Natural killer cell treated with Interleukin-12 subunit alpha and Interleukin-12 subunit beta and Interleukin-15 and Interleukin-18, amount 100 ng/mL, for 72 hours (primary cell): ENCODE results near the gene SFMBT2. TPM values are rescaled to one million over a fixed set of nuclear protein-coding genes. Genes with fewer than 3 reads are reported as not detected.

Source experiments
- ATAC-seq, 2 donors: fragments of 150-1000 bp; cut with Tn5 transposase in 1 of 2; sonication (Bioruptor Pico), chemical (Tn5 transposase) in 1 of 2; 2 replicates each; pipeline ENCODE4 v1.10.0; 2021
- DNase-seq: peaks from one replicate; pipeline ENCODE4 v3.0.0; 2022; ENCODE audit warnings: low spot score
- H3K27ac Mint-ChIP-seq, 2 donors: 1 replicate in 1 of 2; 2 replicates in 1 of 2; pipeline ENCODE4 v1.8.0; 2022; ENCODE audit warnings: mixed read lengths in 2 of 2, mild to moderate bottlenecking in 1 of 2, moderate library complexity in 1 of 2
- H3K27me3 Mint-ChIP-seq, 2 donors: 1 replicate in 1 of 2; 2 replicates in 1 of 2; pipeline ENCODE4 v1.8.0; 2022; ENCODE audit warnings: mixed read lengths in 2 of 2
- H3K36me3 Mint-ChIP-seq: one replicate; pipeline ENCODE4 v1.8.0; 2022; ENCODE audit warnings: mixed read lengths
- H3K4me1 Mint-ChIP-seq, 2 donors: 1 replicate in 1 of 2; 2 replicates in 1 of 2; pipeline ENCODE4 v1.8.0; 2022; ENCODE audit warnings: low read depth in 2 of 2, mixed read lengths in 2 of 2, mild to moderate bottlenecking in 1 of 2
- H3K4me3 Mint-ChIP-seq: one replicate; pipeline ENCODE4 v1.8.0; 2022; ENCODE audit warnings: mixed read lengths
- H3K9me3 Mint-ChIP-seq: 2 replicates; pipeline ENCODE4 v1.8.0; 2022; ENCODE audit warnings: mixed read lengths
- total RNA-seq, 2 donors: library from RNA; stranded (reverse); gene quantifications; one replicate each; pipeline ENCODE4 v1.2.3, GENCODE V29; 2022

Gene SFMBT2
- total RNA-seq, 2 donors from 2014 or later, result 94.9 to 101 TPM

- Mint-ChIP-seq H3K9me3 (no peaks in the 10 kb centered on the region), H3K27me3 (no peaks in the 10 kb centered on the region), H3K4me3 (peak overlapping the region; percentile 63), H3K4me1 (peaks cover 70 to 73% of the 10 kb centered on the region in 2 donors), H3K36me3 (peaks cover 9% of the 10 kb centered on the region), H3K27ac (peak overlapping the region; percentile 78 to 87)
- ATAC-seq (peak; percentile 84 to 88), DNase-seq (peak; percentile 86)
These were observed 151.8 kb downstream of the SFMBT2 start for GRCh38 chr10:7258948-7259523.

- Mint-ChIP-seq H3K27ac (peak overlapping the region; percentile 67 to 91), H3K36me3 (peaks cover 19% of the 10 kb centered on the region), H3K4me3 (peak overlapping the region; percentile 68)
These were observed 155.3 kb downstream of the SFMBT2 start for GRCh38 chr10:7255517-7255916.

GRCh38 chr10:7251696-7252465 lies 159.0 kb downstream of the SFMBT2 start:
- peaks cover 23% of the 10 kb centered on the region for H3K36me3 Mint-ChIP-seq
- peak overlapping the region; percentile 67 to 90 for H3K27ac Mint-ChIP-seq
- no peak for DNase-seq

More at GRCh38 chr10:7255517-7255916, 155.3 kb downstream of the SFMBT2 start:
- Mint-ChIP-seq H3K9me3 (no peaks in the 10 kb centered on the region), H3K27me3 (no peaks in the 10 kb centered on the region), H3K4me1 (peaks cover 74 to 76% of the 10 kb centered on the region in 2 donors)
- no peak for DNase-seq
- ATAC-seq, result peak in 1 of 2 donors; percentile 28

GRCh38 chr10:7250236-7250635 lies 160.6 kb downstream of the SFMBT2 start:
- H3K36me3 Mint-ChIP-seq, result peaks cover 28% of the 10 kb centered on the region
- H3K4me1 Mint-ChIP-seq, result peaks cover 41 to 47% of the 10 kb centered on the region in 2 donors
- H3K27me3 Mint-ChIP-seq, result no peaks in the 10 kb centered on the region
- H3K4me3 Mint-ChIP-seq, result no peak overlapping the region
- no peaks in the 10 kb centered on the region for H3K9me3 Mint-ChIP-seq
- ATAC-seq (no peak), DNase-seq (no peak)
- H3K27ac Mint-ChIP-seq, result peak overlapping the region in 1 of 2 donors; percentile 57

More at GRCh38 chr10:7251696-7252465, 159.0 kb downstream of the SFMBT2 start:
- Mint-ChIP-seq H3K9me3 (no peaks in the 10 kb centered on the region), H3K27me3 (no peaks in the 10 kb centered on the region), H3K4me3 (peak overlapping the region; percentile 55), H3K4me1 (peaks cover 50 to 54% of the 10 kb centered on the region in 2 donors)
- peak; percentile 78 to 85 for ATAC-seq

GRCh38 chr10:7248585-7249164 lies 162.2 kb downstream of the SFMBT2 start:
- Mint-ChIP-seq H3K4me3 (no peak overlapping the region), H3K36me3 (peaks cover 25% of the 10 kb centered on the region)
- DNase-seq, result no peak

GRCh38 chr10:7248148-7248547 lies 162.7 kb downstream of the SFMBT2 start:
- Mint-ChIP-seq H3K36me3 (peaks cover 25% of the 10 kb centered on the region), H3K27me3 (no peaks in the 10 kb centered on the region), H3K4me1 (peaks cover 45 to 50% of the 10 kb centered on the region in 2 donors), H3K27ac (peak overlapping the region in 1 of 2 donors; percentile 48), H3K9me3 (no peaks in the 10 kb centered on the region), H3K4me3 (no peak overlapping the region)
- DNase-seq, result no peak
- ATAC-seq, result no peak

More at GRCh38 chr10:7248585-7249164, 162.2 kb downstream of the SFMBT2 start:
- peak overlapping the region in 1 of 2 donors; percentile 48 for H3K27ac Mint-ChIP-seq
- peaks cover 43 to 48% of the 10 kb centered on the region in 2 donors for H3K4me1 Mint-ChIP-seq
- H3K9me3 Mint-ChIP-seq, result no peaks in the 10 kb centered on the region
- H3K27me3 Mint-ChIP-seq, result no peaks in the 10 kb centered on the region
- ATAC-seq, result no peak

- H3K9me3 Mint-ChIP-seq, result no peaks in the 10 kb centered on the region
- no peaks in the 10 kb centered on the region for H3K27me3 Mint-ChIP-seq
- peaks cover 37% of the 10 kb centered on the region for H3K36me3 Mint-ChIP-seq
- ATAC-seq (no peak), DNase-seq (no peak)
- H3K27ac Mint-ChIP-seq, result peak overlapping the region; percentile 82 to 90
- H3K4me1 Mint-ChIP-seq, result peaks cover 48 to 55% of the 10 kb centered on the region in 2 donors
- peak overlapping the region; percentile 54 for H3K4me3 Mint-ChIP-seq
These were observed 165.3 kb downstream of the SFMBT2 start for GRCh38 chr10:7245505-7245904.

- H3K27ac Mint-ChIP-seq, result peak overlapping the region; percentile 82 to 90
- H3K9me3 Mint-ChIP-seq, result no peaks in the 10 kb centered on the region
- H3K27me3 Mint-ChIP-seq, result no peaks in the 10 kb centered on the region
- DNase-seq, result no peak
- peaks cover 60 to 63% of the 10 kb centered on the region in 2 donors for H3K4me1 Mint-ChIP-seq
- peak; percentile 61 to 62 for ATAC-seq
- peaks cover 40% of the 10 kb centered on the region for H3K36me3 Mint-ChIP-seq
- peak overlapping the region; percentile 87 for H3K4me3 Mint-ChIP-seq
These were observed 167.0 kb downstream of the SFMBT2 start for GRCh38 chr10:7243873-7244272.

GRCh38 chr10:7243139-7243538 lies 167.7 kb downstream of the SFMBT2 start:
- Mint-ChIP-seq H3K4me1 (peaks cover 66 to 68% of the 10 kb centered on the region in 2 donors), H3K27ac (peak overlapping the region; percentile 82 to 90), H3K4me3 (peak overlapping the region; percentile 87), H3K27me3 (no peaks in the 10 kb centered on the region), H3K36me3 (peaks cover 36% of the 10 kb centered on the region), H3K9me3 (no peaks in the 10 kb centered on the region)
- peak; percentile 93 to 95 for ATAC-seq
- peak; percentile 92 for DNase-seq

GRCh38 chr10:7239312-7239985 lies 171.4 kb downstream of the SFMBT2 start:
- DNase-seq, result peak; percentile 71
- peak; percentile 78 to 84 for ATAC-seq
- Mint-ChIP-seq H3K27ac (peak overlapping the region; percentile 82 to 89), H3K27me3 (no peaks in the 10 kb centered on the region), H3K9me3 (no peaks in the 10 kb centered on the region), H3K4me3 (peak overlapping the region; percentile 66), H3K36me3 (peaks cover 47% of the 10 kb centered on the region), H3K4me1 (peaks cover 74 to 80% of the 10 kb centered on the region in 2 donors)

- peaks cover 64 to 69% of the 10 kb centered on the region in 2 donors for H3K4me1 Mint-ChIP-seq
- H3K27ac Mint-ChIP-seq, result peak overlapping the region; percentile 15 to 72
- H3K4me3 Mint-ChIP-seq, result peak overlapping the region; percentile 2
- no peaks in the 10 kb centered on the region for H3K27me3 Mint-ChIP-seq
- ATAC-seq (no peak), DNase-seq (no peak)
- no peaks in the 10 kb centered on the region for H3K9me3 Mint-ChIP-seq
- H3K36me3 Mint-ChIP-seq, result peaks cover 32% of the 10 kb centered on the region
These were observed 175.5 kb downstream of the SFMBT2 start for GRCh38 chr10:7235376-7235775.

GRCh38 chr10:7234109-7234508 lies 176.7 kb downstream of the SFMBT2 start:
- peak overlapping the region; percentile 70 for H3K4me3 Mint-ChIP-seq
- peaks cover 30% of the 10 kb centered on the region for H3K36me3 Mint-ChIP-seq
- no peak for DNase-seq
- H3K4me1 Mint-ChIP-seq, result peaks cover 56% of the 10 kb centered on the region in 2 donors
- H3K9me3 Mint-ChIP-seq, result no peaks in the 10 kb centered on the region
- ATAC-seq, result no peak
- peak overlapping the region; percentile 15 to 72 for H3K27ac Mint-ChIP-seq
- H3K27me3 Mint-ChIP-seq, result no peaks in the 10 kb centered on the region

- Mint-ChIP-seq H3K4me1 (peaks cover 51 to 58% of the 10 kb centered on the region in 2 donors), H3K27me3 (no peaks in the 10 kb centered on the region), H3K4me3 (peak overlapping the region; percentile 70), H3K36me3 (peaks cover 30% of the 10 kb centered on the region), H3K27ac (peak overlapping the region; percentile 15 to 72), H3K9me3 (no peaks in the 10 kb centered on the region)
- DNase-seq (no peak), ATAC-seq (peak; percentile 87 to 90)
These were observed 177.4 kb downstream of the SFMBT2 start for GRCh38 chr10:7233259-7233991.
